Activated gamma-delta T cell treated with anti-CD3 and anti-CD28 coated beads, Interleukin-2, amount 50 U/mL, for 16 hours (primary cell): Measurements from ENCODE around the gene SERPINA7.
"Not testable (repeated sequence)": the region's sequence is repeated elsewhere in the genome, so short reads cannot be mapped to it uniquely, and the experiment has no call there.

Experiments used
- DNase-seq: peaks from one replicate; pipeline ENCODE4 v3.0.0-alpha.2; 2020; ENCODE audit warnings: low read depth

Gene SERPINA7, protein sequence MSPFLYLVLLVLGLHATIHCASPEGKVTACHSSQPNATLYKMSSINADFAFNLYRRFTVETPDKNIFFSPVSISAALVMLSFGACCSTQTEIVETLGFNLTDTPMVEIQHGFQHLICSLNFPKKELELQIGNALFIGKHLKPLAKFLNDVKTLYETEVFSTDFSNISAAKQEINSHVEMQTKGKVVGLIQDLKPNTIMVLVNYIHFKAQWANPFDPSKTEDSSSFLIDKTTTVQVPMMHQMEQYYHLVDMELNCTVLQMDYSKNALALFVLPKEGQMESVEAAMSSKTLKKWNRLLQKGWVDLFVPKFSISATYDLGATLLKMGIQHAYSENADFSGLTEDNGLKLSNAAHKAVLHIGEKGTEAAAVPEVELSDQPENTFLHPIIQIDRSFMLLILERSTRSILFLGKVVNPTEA

DNA sequence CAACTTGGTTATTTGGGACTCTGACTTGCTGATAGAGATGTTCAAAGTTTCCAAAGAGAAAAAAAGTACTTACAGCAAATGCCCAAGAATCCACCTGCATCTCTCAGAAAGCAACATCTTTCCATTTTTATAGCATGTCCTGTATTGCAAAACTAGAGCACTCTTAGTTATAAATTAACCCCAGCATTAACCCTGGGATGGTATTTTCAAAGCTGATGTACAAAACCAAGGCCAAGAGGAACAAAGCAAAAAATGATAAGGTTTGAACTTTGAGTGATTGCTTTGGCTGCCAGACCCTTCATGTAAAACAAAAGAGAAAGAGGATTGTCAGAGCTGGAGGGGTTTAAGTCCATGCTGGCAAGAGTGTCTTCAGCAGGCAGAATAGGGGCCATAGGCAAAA is at the start of gene SERPINA7:
Gene SERPINA7 (minus strand): TSS at position 103 of the 400 bp plus-strand sequence. CDS start 1,669 bp downstream, outside the sequence.
- DNase-seq = no peak

DNA sequence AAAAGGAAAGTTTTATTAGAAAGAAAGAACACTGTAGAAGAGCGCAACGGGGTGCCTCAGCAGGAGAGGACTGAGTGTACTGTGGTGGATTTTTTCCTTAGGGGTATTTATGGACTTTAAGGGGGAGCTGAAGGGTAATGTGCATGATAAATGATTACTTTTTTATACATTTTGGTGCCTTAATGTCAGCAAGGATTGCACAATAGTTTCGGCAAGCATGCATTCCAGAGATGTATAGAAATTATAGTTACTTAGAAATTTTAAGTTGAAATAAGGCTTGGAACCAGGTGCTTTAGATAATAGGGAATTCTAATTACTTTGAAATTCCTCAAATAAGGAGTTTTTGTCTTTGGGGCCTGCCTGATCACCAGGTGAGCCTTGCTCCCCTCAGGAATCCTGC is 30.5 kb upstream of the SERPINA7 start:
- no peak for DNase-seq

DNA sequence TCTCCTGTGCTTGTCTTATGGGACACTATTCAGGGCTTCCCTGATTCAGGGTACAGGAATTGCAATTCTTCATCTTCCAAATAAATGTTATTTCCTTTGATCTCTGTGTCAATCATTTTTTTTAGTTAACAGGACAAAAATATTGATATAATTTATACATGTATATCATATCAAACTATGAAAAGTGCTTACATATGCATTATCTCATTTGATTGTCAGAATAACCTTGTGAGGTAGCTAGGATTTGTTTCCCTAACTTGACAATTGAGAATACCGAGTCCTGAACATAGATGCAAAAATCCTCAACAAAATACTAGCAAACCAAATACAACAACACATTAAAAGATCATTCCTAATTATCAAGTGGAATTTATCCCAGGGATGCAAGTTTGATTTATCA is 11.5 kb upstream of the SERPINA7 start:
- no peak for DNase-seq

DNA sequence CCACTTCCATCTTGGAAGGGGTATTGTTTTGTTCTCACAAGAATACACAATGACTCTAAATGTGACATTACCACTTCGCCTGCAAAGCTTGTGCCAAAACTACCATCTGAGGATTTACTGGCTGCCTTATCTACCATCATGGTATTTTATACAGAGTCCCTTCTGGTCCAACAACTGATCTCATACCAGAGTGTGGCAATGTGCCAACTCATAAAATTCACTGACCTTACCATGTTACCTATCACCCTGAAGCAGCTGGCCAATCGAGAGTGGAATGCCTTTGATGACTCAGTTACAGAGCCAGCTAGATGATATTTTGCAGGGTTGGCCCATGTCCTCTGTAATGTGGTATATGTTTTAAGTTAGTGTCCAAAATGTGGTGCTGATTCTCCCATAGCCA is 3.8 kb upstream of the SERPINA7 start:
- no peak for DNase-seq

DNA sequence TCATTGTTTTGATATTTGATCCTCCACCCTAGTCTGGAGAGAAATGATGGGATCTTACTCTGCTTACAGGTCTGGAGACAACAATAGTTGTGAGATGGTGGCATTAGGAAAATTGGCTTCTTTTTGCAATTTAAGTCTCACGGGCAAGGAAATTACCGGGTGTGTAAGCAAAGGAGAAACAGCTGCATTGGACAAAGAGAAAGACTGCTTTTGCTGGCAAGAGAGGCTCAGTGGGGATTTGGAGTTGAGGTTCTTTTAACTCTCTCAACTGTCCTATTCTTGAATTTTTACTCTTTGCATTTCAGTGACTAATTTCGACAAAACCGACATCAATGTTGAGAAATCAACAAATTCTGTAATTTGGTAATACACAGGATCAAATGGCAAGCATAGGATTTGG is 2.3 kb upstream of the SERPINA7 start:
- no peak for DNase-seq

DNA sequence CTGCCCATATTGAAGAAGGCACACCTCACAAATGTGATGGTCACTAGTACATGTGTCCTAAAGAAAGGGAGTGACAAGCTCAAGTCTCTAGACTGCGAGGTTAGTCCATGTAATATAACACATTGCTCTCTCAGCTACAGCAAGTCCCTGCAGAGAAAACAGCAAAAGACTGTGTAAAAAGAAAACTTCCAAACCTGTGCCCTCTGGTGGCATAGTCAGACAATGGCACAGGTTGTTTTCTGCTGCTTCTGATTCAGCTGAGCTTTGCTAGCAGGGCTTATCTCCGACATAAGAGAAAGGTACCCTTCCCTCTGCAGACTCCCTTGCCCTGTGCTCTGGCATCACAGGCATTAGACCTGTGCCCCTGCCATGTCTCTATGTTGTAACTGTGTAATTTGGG is 1.4 kb upstream of the SERPINA7 start:
- DNase-seq = no peak

DNA sequence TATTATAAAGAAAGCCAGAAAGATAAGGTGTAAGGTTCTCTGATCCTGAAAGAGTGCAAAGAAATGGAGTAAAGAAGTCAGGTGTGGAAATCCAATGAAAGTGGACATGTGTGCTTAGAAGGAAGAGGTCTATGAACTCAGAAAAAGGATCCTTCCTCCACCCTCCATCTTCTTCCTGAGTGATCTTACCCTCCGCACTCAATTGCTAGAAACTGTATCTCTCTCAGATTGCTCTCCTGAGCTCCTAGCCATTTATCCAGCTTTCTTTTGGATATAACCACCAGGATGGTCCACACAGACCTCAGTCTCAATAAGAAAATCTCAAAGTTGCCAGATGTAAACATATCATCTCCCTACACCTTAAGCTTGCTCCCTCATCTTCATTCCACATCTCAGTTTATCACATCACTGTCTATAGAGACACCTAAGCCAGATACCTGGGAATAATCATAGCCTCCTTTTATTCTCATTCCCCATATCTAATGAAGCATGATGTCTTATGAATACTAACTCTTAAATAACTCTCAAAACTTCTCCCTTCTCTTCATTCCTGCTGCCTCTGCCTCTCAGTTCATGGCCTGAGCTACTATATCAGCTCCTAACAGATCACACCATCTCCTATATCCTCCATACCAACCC is 573 bp downstream of the SERPINA7 start:
- DNase-seq = no peak

DNA sequence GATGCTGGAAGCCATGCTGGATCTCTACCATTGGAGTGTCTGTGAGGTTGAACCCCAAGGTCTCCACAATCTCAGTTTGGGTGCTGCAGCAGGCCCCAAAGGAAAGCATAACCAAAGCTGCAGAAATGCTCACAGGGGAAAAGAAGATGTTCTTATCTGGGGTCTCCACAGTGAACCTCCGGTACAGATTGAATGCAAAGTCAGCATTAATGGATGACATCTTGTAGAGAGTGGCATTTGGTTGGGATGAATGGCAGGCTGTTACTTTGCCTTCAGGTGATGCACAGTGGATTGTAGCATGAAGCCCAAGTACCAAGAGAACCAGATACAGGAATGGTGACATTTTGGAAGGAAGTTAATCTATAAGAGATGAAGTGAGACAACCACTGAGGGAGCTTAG is 1.8 kb downstream of the SERPINA7 start:
- no peak for DNase-seq

DNA sequence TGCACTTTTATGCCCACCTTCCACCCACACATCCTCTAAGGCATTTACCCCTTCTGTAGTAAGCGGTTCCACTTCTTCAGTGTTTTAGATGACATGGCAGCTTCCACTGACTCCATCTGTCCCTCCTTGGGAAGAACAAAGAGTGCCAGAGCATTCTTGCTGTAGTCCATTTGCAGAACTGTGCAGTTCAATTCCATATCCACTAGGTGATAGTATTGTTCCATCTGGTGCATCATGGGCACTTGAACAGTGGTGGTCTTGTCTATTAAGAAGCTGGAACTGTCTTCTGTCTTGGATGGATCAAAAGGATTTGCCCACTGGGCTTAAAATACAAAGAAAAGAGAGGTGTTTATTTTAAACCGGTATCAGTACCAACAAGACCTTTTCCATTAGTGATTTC is 3.5 kb downstream of the SERPINA7 start:
- no peak for DNase-seq

DNA sequence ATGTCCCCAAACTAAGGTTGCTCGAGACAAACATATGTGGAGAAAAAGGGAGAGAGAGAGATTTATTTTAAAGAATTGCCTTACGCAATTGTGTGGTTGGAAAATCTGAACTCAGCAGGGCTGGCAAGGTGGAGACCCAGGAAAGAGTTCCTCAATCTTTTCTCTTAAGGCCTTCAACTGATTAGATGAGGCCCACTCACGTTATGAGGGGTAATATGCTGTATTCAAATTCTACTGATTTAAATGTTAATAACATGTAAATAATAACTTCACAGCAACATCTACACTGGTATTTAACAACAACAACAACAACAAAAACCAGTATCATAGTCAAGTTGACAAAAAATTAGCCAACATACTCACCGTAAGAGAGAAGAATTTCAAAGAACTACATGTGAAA is 14.6 kb downstream of the SERPINA7 start:
- no peak for DNase-seq

DNA sequence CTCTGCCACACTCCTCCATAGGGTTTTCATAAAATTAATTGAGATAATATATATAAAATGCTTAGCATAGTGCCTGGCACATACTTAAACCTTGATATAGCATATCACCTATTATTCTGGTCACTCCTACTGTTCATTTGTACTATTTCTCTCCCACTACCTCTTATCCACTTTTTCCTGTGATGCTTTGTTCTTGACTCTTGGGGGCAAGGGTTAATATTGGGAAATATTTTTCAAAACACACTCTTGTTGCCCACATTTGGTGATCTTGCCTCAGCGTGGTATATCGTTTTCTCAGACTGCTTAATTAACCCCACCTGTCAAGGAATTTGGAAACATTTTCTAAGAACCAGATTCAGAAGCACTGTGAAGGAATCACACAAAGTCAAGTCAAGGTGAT is 16.3 kb downstream of the SERPINA7 start:
- DNase-seq = no peak

DNA sequence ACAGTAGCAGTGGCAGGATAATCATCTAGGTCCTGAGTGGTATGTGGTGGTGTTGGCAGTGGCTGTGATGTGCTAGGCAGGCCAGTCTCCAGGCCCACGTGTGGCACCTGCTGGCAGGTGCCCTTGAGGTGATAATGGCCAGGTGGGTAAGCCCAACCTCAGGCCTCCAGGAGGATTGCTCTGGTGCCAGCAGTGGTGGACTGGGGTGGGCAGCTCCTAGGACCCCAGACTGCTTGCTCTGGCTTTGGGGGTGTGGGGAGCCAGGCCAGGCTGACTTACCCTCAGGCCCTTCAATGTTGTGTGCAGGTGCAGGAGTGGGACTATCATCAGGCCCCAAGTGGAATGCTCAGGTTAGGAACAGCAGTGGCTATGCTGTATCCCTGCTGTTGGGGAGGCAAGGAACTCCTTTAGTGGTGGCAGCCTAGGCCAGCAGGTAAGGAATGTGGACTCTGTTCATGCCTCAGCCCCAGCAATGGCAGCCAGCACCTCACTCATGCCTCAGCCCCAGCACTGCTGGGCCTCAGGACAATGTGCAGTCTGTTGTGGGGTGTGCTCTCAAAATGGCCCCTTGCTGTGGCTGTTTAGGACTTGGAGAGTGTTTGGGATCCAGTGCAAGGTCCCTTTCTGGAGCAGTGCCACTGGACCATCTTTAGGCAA is 24.3 kb downstream of the SERPINA7 start:
- DNase-seq = no peak

DNA sequence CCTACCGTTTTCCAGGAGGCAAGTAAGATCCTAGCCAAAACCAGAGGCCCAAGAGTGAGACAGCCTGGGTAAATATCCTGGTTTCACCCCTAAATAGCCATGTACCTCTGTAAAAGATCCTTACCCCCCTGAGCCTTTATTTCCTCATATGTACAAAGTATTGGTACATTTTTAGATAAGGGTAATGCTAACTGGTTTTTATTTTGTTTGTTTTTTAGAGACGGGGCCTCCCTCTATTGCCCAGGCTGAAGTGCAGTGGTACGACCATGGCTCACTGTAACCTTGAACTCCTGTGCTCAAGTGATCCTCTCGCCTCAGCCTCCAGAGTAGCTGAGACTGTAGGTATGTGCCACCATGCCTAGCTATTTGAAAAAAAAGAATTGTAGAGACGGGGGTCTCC is 29.4 kb downstream of the SERPINA7 start:
- no peak for DNase-seq

DNA sequence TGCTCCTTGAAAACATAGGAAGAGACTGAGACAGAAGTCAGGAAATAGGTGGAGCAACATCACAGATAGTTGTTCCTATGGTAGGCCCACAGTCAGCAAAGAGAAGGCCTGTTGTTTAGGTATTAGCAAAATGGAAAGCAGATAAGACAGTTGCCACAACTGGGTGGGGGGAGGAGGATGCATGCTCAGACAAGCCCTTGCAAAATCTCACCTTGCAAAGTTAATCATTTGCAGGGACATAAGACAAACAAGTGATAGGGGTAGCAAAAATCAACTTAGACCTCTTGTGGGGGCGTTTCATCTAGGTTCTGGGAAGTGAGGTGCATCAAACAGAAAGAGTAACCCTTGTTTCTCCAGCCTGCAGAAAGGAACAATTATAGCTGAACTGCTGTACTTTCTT is 30.7 kb downstream of the SERPINA7 start:
- DNase-seq = no peak

DNA sequence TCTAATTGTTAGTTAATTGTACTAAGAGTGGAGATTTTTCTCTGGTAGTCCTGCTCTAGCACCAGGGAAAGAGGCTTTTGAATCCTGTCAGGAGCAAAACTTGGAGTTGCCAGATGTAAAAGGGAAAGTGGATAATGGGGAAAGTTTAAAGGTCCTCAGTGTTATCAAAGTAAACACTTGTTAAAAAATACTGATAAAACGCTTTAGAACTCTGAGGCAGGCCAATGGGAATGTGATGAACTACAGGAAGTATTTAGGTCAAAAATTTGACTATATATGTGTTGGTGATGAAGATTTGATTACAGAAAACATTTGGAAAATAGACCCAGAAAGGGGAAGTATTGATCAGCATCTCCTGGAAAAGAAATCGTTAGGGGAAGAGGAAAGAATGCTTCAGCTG is 32.8 kb downstream of the SERPINA7 start:
- DNase-seq = no peak

DNA sequence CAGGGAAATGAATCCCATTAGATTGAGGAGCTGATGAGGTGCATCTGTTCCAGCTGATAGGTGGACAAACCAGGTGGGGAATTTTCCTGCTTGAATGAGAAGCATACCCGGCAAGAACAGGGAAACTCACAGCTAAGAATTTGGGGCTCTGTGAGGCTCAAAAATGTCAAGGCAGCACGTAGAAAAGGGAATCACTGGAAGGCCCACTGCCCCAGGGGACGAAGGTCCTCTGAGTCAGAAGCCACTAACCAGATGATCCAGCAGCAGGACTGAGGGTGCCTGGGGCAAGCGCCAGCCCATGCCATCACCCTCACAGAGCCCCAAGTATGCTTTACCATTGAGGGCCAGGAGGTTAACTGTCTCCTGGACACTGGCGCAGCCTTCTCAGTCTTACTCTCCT is 37.9 kb downstream of the SERPINA7 start:
- DNase-seq = not testable (repeated sequence)

DNA sequence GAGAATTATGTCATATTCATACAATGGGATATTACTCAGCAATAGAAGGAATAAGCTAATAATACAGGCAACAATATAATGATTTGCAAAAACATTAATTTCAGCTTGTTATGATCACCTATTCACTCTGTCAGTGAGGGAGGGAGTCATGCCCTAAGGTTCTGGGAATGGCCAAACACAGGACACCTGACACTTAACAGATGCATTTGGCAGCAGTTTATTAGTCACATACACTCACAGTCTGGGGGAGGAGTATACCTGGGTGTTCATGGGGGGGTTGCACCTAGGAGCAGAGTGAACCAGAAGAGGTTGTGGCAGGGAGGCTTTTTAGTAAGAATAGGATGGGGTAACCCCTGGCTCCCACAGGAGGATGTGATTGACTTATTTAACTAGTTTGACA is 38.3 kb downstream of the SERPINA7 start:
- no peak for DNase-seq

DNA sequence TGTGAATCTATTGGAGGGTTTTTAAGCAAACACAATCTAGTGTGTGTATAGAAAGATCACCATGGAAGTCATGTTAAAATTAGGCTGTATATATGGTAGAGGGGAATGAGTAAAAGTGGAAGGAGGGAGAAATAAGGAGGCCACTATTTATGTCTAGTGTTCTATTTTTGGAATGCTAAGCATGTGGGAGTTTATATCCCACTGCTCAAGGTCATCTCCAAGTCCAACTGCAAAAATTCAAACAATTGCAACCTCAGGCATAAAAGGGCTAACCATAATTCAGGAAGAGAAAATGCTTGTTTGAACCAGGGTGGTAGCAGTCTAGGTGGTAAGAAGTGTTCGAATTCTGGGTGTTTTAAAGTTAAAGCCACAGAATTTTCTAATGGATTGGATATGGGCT is 39.2 kb downstream of the SERPINA7 start:
- no peak for DNase-seq

DNA sequence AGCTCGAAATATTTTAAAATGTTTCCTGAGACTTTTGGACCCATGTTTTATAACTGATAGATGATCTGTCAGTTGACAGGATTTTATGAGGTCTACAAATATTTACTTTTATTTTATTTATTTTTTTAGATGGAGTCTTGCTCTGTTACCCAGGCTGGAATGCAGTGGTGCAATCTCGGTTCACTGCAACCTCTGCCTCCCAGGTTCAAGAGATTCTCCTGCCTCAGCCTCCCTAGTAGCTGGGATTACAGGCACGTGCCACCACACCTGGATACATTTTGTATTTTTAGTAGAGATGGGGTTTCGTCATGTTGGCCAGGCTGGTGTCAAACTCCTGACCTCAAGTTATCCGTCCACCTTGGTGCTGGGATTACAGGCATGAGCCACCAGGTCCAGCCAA is 50.0 kb downstream of the SERPINA7 start:
- DNase-seq = not testable (repeated sequence)
